ENCODE results near the gene ZNF184. TPM values are rescaled to one million over a fixed set of nuclear protein-coding genes. Genes with fewer than 3 reads are reported as not detected.

The ZNF184 gene
- total RNA-seq, 1 donor from 2014 or later: 7.6 TPM

Other genes starting within 250 kb of the ZNF184 start
- 0.13 and 0.98 TPM in 2 replicates for gene PRSS16, start 225.4 kb downstream of the ZNF184 start, total RNA-seq
- gene POM121L2, start 160.8 kb downstream of the ZNF184 start, total RNA-seq: not detected in 2 replicates
- gene ZNF391, start 84.3 kb downstream of the ZNF184 start, total RNA-seq: 0.37 and 0.44 TPM in 2 replicates

All from activated T-helper 1 cell treated with anti-CD3 and anti-CD28 coated beads, Interleukin-12 subunit alpha, Interleukin-12 subunit beta, Interleukin-2, Interleukin-4 antibody, amounts not matched to agents 30 ng/mL and 10 ng/mL and 1 ng/mL, durations not matched to agents 14 hours and 24 hours and 36 hours (primary cell).